Astrocyte (in vitro differentiated cells and primary cell): ENCODE measurements around the gene PGP.

Source experiments
- EZH2 ChIP-seq: IDR thresholded peaks from 2 replicates; pipeline ENCODE4 v1.6.1; 2012; ENCODE audit warnings: mild to moderate bottlenecking, low read length, inconsistent platforms; ENCODE audit not compliant: insufficient read depth
- TF ChIP-seq, protein P1 (sequence below): IDR thresholded peaks from 2 replicates; pipeline ENCODE4 v1.5.1; 2011; ENCODE audit warnings: low read depth, mild to moderate bottlenecking, inconsistent platforms, low read length, moderate library complexity; ENCODE audit not compliant: insufficient read depth

DNA sequence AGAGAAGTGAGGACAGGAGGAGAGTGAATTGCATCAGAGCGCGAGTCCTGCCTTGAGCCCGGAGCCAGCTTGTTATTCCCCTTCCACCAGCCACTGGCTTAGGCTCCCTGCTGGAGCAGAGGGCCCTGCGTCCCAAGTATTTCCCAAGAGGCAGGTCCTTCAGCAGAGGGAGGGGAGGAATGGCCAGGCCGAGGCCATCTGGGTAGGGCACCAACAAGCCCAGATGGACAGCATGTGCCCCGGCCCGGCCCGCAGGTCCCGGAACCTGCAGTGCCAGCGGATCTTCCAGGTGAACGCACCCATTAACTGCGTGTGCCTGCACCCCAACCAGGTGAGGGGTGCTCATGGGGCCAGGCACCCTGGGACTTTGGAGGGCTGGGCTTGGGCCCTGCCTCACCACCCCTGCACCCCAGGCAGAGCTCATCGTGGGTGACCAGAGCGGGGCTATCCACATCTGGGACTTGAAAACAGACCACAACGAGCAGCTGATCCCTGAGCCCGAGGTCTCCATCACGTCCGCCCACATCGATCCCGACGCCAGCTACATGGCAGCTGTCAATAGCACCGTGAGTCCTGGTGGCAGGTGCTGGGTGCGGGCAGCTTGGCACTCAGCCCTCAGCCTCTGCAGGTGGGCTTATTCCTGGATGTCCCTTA is 7.7 kb downstream of the PGP start:
- TF ChIP-seq, protein P1, sequence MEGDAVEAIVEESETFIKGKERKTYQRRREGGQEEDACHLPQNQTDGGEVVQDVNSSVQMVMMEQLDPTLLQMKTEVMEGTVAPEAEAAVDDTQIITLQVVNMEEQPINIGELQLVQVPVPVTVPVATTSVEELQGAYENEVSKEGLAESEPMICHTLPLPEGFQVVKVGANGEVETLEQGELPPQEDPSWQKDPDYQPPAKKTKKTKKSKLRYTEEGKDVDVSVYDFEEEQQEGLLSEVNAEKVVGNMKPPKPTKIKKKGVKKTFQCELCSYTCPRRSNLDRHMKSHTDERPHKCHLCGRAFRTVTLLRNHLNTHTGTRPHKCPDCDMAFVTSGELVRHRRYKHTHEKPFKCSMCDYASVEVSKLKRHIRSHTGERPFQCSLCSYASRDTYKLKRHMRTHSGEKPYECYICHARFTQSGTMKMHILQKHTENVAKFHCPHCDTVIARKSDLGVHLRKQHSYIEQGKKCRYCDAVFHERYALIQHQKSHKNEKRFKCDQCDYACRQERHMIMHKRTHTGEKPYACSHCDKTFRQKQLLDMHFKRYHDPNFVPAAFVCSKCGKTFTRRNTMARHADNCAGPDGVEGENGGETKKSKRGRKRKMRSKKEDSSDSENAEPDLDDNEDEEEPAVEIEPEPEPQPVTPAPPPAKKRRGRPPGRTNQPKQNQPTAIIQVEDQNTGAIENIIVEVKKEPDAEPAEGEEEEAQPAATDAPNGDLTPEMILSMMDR = no peak
- TF ChIP-seq EZH2 = no peak
